ENCODE data around the gene LARGE2. TPM values are rescaled to one million over a fixed set of nuclear protein-coding genes. Genes with fewer than 3 reads are reported as not detected.
"Not testable (repeated sequence)": the region's sequence is repeated elsewhere in the genome, so short reads cannot be mapped to it uniquely, and the experiment has no call there.

The LARGE2 gene
- total RNA-seq, 1 experiment from 2014 or later: 36.6 TPM

DNA sequence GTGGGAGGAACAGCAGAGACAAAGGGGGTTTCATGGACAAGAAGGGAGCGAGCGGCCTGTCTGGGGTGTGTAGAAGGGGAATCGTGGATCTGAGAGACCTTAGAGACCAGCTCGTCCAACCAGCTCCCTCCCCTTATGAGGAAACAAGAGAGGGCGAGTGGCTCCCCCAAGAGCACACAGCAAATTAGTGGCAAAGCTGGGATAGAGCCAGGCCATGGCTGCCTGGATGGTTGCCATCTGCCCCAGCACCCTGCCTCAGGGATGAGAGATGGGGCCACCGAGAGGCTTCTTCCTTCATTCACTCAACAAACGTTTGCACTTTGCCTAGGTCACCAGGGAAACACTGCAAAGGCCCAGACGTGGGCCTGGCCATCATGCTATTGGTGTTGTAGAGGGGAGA, 32.9 kb upstream of the LARGE2 start:
- Histone ChIP-seq H3K27me3 (ENCODE audit: control insufficient read depth, insufficient read depth, low read length) (peaks cover 9% of the 10 kb centered on the region; the same call in 1 of the 2 replicates), H3K36me3 (replicated peaks; ENCODE audit: control insufficient read depth, insufficient read depth, low read length) (no peaks in the 10 kb centered on the region), H3K4me3 (ENCODE audit: insufficient read depth, low read depth, low read length) (no peak overlapping the region)
- no peak for DNase-seq

DNA sequence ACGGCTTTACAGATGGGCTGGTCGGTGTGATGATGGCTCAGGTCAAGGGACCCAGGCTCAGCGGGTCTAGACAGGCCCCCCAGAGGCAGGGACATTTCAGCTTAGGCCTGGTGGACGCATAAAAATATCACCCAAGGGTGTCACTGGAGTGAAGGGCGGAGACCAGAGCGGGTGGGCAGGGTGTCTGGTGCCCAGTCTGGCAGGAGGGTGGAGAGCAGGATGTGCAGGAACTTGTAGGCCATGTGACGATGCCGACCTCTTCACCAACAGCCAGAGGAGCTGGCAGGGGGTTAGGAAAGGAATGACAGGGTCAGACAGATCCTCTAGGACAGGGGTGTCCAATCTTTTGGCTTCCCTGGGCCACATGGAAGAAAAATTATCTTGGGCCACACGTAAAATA, 32.5 kb upstream of the LARGE2 start:
- peaks cover 9% of the 10 kb centered on the region; the same call in 1 of the 2 replicates for H3K27me3 ChIP-seq (ENCODE audit: control insufficient read depth, insufficient read depth, low read length)
- H3K4me3 ChIP-seq (ENCODE audit: insufficient read depth, low read depth, low read length): no peak overlapping the region
- no peaks in the 10 kb centered on the region for H3K36me3 ChIP-seq (replicated peaks; ENCODE audit: control insufficient read depth, insufficient read depth, low read length)
- DNase-seq: no peak

DNA sequence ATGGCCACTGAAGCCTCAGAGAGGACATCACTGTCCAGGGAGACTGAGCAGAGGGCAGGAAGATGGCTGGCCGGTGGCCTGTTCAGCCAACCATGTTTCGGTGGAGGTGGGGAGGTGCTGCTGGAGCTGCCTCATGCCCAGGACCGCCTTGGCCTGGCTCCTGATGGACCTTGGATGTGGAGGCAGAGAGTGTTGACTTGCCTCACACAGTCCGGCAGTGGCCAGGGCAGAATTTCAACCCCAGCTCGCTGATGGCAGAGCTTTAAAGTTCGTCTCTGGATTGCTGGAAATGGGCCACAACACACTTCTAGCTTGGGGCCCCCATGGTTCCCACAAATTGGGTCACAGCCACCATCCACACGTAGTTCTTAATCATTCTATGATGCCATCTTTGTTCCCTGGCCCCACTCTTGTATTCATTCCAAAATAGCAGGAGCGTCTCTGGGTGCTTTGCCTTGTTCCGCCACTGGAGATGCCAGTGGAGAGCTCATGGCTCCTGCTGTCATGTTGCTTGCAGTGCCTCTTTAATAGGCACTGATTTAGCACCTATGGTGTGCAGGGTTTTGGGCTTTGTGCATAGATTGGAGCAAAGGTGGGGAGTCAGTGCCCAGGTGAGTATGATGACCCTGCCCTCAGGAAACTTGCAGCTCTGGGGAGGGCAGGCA, 31.4 kb upstream of the LARGE2 start:
- Histone ChIP-seq H3K4me3 (ENCODE audit: insufficient read depth, low read depth, low read length) (no peak overlapping the region), H3K36me3 (replicated peaks; ENCODE audit: control insufficient read depth, insufficient read depth, low read length) (no peaks in the 10 kb centered on the region), H3K27me3 (ENCODE audit: control insufficient read depth, insufficient read depth, low read length) (peaks cover 5% of the 10 kb centered on the region; the same call in 1 of the 2 replicates)
- DNase-seq: peak; percentile 44

DNA sequence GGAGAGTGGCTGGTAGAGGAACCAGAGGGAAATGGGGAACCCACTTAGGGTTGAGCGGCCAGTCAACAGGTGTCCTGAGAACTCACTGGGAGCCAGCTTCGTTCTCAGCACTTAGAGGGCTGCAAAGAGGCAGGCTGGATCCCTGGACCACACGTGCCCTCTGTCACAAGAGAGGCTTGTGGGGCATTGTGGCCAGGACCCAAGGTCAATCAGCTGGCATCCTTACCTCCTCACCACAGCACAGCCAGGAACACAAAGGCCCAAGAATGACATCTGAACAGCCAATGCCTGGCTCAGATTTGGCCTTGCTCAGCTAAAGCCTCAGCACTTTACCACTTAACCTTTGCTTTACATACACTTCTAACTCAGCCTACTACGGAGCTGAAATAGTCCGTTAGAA, 29.6 kb upstream of the LARGE2 start:
- H3K27me3 ChIP-seq (ENCODE audit: control insufficient read depth, insufficient read depth, low read length): no peaks in the 10 kb centered on the region; the same call in 1 of the 2 replicates
- no peak overlapping the region for H3K4me3 ChIP-seq (ENCODE audit: insufficient read depth, low read depth, low read length)
- no peak for DNase-seq
- no peaks in the 10 kb centered on the region for H3K36me3 ChIP-seq (replicated peaks; ENCODE audit: control insufficient read depth, insufficient read depth, low read length)

DNA sequence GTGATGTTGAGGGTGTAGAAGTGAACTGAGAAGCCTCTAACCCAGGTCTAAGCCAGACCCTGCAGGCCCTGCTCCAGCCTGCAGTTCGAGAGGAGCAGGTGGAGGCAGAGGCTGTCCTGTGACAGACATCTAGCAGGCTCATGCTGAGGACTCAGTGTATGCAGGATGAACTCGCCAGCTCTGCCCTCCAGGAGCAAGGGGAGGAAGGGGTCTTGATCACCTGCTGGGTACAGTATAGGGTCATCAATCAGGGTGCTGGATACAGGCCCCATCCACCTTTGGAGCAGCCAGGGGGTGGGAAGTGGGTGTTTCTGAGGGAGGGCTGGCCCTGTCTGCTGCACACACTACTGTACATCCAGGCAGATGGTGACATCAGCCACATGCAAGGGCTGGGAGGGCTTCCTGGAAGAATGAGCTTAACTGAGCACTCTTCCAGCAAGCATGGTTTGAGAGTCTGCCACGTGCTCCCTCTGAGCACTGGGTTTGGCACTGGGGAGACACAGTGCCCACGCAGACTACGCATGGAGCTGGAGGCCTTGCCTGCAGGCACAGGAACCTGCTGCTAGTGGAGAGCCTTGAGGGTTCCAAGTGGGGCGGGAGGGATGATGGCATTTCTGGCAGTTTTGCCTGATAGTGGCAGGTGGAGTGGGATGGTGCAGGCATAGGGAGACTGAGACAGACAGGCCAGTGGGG, 27.8 kb upstream of the LARGE2 start:
- peak; percentile 14 for DNase-seq
- H3K27me3 ChIP-seq (ENCODE audit: control insufficient read depth, insufficient read depth, low read length): no peaks in the 10 kb centered on the region; the same call in 1 of the 2 replicates
- no peak overlapping the region for H3K4me3 ChIP-seq (ENCODE audit: insufficient read depth, low read depth, low read length)
- H3K36me3 ChIP-seq (replicated peaks; ENCODE audit: control insufficient read depth, insufficient read depth, low read length): no peaks in the 10 kb centered on the region

DNA sequence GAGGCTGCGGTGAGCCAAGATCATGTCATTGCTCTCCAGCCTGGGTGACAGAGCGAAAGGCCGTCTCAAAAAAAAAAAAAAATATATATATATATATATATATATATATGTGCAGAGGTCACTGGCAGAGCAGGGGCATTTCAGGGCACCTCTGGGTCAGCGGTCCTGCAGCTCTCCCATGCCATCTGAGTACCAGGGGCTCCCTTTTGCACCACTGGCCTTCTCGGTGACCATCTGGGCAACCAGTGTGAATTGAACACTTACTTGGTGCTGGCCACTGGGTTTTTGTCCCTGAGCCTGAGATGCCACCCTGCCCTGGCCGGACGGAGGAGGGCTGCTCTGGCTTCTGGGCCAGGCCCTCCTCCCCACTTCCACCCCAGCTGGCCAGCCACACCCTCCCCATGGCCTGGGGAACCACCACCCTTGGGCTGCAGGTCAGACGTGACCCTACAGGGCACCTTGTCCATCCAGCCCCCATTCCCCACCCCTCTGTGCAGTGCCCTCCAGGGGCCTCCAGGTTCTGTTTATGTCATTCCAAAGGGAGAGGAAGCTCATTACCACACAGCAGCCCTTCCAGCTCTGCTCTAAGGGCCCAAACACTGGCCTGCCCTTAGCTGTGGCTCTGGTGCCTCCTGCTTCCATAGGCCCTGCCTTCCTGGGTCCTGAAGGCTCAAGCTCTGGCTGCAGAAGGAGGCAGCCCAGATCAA, 26.8 kb upstream of the LARGE2 start:
- peak; percentile 56 for DNase-seq
- Histone ChIP-seq H3K27me3 (ENCODE audit: control insufficient read depth, insufficient read depth, low read length) (peaks cover 4% of the 10 kb centered on the region), H3K4me3 (ENCODE audit: insufficient read depth, low read depth, low read length) (no peak overlapping the region), H3K36me3 (replicated peaks; ENCODE audit: control insufficient read depth, insufficient read depth, low read length) (no peaks in the 10 kb centered on the region)

DNA sequence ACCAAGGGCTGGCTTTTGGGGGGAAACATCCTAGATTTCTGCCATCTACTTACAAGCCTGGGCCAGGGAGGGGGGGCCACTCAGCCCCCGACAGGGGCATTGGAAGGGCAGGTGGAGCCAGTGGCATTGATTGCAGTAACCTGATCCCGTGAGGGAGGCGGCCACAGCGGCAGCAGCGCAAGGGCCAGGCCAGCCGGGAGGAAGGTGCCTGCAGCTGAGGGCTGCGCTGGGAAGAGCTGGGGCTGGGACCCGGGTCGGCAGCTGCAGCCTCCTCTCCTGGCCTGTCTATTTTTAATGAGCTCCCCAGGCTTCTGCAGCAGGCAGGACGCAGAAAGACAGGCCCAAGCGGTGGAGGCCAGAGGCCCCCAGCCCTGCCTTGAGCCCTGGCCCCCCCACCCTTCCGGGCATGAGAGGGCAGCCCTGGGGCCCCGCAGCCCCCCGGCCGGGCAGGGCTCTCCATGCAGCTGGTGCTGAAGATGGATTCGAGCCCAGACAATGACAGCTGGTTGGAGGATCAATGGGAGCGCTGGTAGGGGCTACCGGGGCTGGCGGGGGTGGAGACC, 26.0 kb upstream of the LARGE2 start:
- Histone ChIP-seq H3K36me3 (replicated peaks; ENCODE audit: control insufficient read depth, insufficient read depth, low read length) (no peaks in the 10 kb centered on the region), H3K4me3 (ENCODE audit: insufficient read depth, low read depth, low read length) (no peak overlapping the region), H3K27me3 (ENCODE audit: control insufficient read depth, insufficient read depth, low read length) (peaks cover 6% of the 10 kb centered on the region)
- peak; percentile 94 for DNase-seq

DNA sequence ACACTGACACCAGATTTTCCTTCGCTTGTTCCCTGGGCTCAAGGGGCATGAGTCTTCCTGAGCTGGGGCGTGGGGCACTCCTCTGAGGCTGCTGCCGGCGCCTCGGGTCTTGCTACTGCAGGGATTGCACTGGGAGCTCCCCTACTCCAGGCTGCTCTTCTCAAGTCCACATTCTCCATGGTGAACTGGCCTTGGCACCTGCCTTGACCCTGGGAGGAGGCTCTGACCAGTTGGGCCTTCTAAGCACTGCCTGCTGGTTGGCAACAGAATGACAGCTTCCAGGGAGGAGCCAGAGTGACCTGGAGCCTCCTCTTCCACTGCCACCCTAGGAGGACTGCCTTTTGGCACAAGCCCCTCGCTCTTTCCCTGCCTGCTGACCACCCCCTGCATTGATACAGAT, 24.9 kb upstream of the LARGE2 start:
- Histone ChIP-seq H3K36me3 (replicated peaks; ENCODE audit: control insufficient read depth, insufficient read depth, low read length) (no peaks in the 10 kb centered on the region), H3K4me3 (ENCODE audit: insufficient read depth, low read depth, low read length) (no peak overlapping the region), H3K27me3 (ENCODE audit: control insufficient read depth, insufficient read depth, low read length) (peaks cover 6% of the 10 kb centered on the region)
- DNase-seq: peak; percentile 54

DNA sequence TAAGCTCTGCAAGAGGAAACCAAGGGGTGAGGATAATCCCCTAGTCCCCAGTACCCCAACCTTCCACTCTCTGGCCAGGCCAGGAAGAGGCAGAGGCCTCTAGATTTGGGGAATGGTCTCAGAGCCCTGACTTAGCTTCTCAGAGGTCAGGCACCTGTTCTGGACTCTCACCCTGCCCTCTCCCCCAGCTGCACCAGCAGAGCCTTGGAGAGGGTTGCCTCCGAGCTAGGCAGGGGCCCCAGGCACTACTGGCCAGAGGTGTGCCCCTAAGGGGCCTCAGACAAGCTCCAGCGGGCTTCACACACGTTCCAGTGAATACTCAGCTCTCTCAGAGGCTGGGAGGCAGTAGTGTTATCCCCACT, 23.4 kb upstream of the LARGE2 start:
- H3K36me3 ChIP-seq (replicated peaks; ENCODE audit: control insufficient read depth, insufficient read depth, low read length): peaks cover 6% of the 10 kb centered on the region
- no peak overlapping the region; the same call in 1 of the 2 replicates for H3K4me3 ChIP-seq (ENCODE audit: insufficient read depth, low read depth, low read length)
- H3K27me3 ChIP-seq (ENCODE audit: control insufficient read depth, insufficient read depth, low read length): peaks cover 6% of the 10 kb centered on the region
- no peak for DNase-seq

DNA sequence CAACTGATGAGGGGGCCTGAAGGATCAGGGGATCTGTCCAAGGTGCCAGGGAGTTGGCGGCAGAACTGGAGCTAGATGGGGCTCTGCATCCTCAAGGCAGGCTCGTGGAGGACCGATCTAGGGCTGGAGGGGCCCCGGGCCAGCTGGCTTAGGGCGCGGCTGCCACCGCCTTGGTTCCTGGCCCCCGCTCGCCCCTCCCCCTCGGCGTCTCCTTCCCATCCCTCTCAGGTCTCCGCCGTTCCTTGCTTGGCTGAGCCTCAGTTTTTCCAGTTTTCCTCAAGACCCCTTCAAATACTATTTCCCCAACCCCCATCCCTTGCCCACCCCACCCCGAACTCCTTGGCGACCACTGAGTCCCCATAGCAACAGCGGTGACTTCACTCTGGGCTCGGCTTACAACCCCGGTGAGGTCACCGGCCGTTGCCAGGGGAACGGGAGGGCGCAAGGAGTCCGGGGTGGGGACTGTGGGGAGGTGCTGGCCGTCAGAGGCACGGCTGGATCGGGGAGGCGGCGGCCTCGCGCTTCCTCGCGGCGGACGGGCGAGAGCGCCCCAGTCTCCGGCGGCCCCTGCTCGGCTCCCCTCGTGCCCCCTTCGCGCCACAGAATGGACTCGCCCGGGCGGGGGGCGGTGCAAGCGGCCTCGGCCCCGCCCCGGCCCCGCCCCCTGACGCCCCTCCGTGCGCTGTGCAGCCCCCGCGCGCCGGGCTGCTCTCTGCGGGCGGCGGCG, 22.8 kb upstream of the LARGE2 start:
- peak overlapping the region; percentile 57 for H3K4me3 ChIP-seq (ENCODE audit: insufficient read depth, low read depth, low read length)
- DNase-seq: peak; percentile 98
- peaks cover 9% of the 10 kb centered on the region for H3K36me3 ChIP-seq (replicated peaks; ENCODE audit: control insufficient read depth, insufficient read depth, low read length)
- H3K27me3 ChIP-seq (ENCODE audit: control insufficient read depth, insufficient read depth, low read length): peaks cover 6% of the 10 kb centered on the region

DNA sequence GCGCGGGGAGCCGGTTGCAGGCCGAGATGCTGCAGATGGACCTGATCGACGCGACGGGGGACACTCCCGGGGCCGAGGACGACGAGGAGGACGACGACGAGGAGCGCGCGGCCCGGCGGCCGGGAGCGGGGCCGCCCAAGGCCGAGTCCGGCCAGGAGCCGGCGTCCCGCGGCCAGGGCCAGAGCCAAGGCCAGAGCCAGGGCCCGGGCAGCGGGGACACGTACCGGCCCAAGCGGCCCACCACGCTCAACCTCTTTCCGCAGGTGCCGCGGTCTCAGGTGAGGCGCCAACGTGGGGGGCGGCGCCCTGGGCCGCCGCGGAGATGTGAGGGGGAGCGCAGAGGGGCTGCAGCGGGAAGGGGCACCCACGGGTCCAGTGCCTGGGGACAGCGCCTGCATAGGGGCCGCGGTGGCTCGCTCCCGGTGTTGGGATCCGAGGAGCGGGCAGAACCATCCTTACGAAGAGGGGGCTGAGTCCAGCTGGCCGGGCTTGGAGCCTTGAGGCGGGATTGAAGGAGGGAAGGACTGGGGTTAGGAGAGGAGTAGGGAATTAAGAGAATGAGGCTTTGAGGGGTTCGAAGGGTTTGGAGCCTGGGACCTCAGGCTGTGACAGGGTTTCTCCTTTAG, 22.2 kb upstream of the LARGE2 start:
- peak overlapping the region; percentile 57 for H3K4me3 ChIP-seq (ENCODE audit: insufficient read depth, low read depth, low read length)

DNA sequence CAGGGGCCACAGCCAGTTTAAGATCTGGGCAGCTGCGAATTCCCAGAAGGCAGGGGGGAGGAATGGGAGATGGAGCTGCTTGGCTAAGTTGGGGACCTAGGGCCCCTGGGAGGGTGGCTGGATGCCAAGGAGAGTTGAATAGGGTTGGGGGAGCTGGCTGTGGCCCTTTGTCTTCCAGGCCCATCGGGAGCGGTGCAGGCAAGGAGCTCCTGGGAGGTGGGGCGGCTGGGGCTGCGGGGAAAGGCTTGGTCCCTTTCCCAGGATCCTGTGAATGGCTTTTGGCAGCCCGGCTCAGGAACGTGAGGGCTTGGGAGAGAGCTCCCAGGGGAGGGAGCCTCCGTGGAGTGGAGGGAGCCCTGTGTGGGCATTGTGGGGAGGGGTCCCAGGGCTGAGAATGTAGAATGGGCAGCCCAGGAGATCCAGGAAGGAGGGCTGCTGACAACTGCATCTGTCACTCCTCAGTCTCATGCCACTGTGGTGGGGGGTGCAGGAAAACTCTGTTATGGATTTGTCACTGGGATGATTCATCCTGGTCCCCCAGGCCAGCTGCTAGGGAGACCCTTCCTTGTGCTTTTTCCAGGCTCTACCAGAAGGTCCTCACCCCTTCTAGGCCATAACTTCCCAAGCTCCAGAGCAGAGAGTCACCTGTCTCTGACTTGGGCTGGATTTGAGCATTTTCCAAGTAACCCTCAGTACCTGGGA, 21.4 kb upstream of the LARGE2 start:
- peaks cover 9% of the 10 kb centered on the region for H3K36me3 ChIP-seq (replicated peaks; ENCODE audit: control insufficient read depth, insufficient read depth, low read length)
- DNase-seq: peak; percentile 67
- peaks cover 6% of the 10 kb centered on the region for H3K27me3 ChIP-seq (ENCODE audit: control insufficient read depth, insufficient read depth, low read length)
- peak overlapping the region; percentile 57; the same call in 1 of the 2 replicates for H3K4me3 ChIP-seq (ENCODE audit: insufficient read depth, low read depth, low read length)

More for the DNA sequence above, 22.2 kb upstream of the LARGE2 start:
- not testable (repeated sequence) for H3K36me3 ChIP-seq (replicated peaks; ENCODE audit: control insufficient read depth, insufficient read depth, low read length); H3K27me3 ChIP-seq (ENCODE audit: control insufficient read depth, insufficient read depth, low read length)
- peak; percentile 79 for DNase-seq

DNA sequence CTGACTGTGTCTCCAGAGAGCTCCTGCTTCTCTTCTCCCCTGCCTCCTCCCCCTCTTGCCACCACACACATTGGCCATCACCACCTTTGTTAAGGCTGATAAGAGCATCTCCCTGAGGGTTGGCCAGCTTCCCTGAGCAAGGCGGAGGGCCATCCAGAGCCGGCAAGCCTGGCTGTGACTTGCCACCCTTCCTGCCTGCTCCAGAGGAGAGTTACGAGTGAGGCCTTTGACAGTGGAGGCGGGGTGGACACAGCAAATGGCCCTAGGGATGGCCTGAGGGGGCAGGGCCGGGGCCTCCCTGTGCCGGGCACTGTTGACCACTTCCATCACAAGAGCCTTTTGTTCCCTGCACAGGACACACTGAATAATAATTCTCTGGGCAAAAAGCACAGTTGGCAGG, 20.8 kb upstream of the LARGE2 start:
- peak; percentile 41 for DNase-seq
- H3K36me3 ChIP-seq (replicated peaks; ENCODE audit: control insufficient read depth, insufficient read depth, low read length): peaks cover 9% of the 10 kb centered on the region
- H3K4me3 ChIP-seq (ENCODE audit: insufficient read depth, low read depth, low read length): no peak overlapping the region
- H3K27me3 ChIP-seq (ENCODE audit: control insufficient read depth, insufficient read depth, low read length): peaks cover 6% of the 10 kb centered on the region

All from H7 (cell line).